ENCODE data around the gene IL22RA2. TPM values are rescaled to one million over a fixed set of nuclear protein-coding genes. Genes with fewer than 3 reads are reported as not detected.

Gene IL22RA2
- total and polyA plus RNA-seq, 7 donors: not detected

- DNase-seq (no peak), ATAC-seq (no peak)
- Histone ChIP-seq H3K9me3 (no peaks in the 10 kb centered on the region), H3K27ac (no peak overlapping the region), H3K27me3 (ENCODE audit: insufficient read depth in 3 of 3, low read length in 2 of 3) (no peaks in the 10 kb centered on the region), H3K36me3 (ENCODE audit: insufficient read depth in 1 of 2, low read depth in 1 of 2) (no peaks in the 10 kb centered on the region), H3K4me1 (no peaks in the 10 kb centered on the region), H3K4me3 (no peak overlapping the region)
- TF ChIP-seq, protein P1, sequence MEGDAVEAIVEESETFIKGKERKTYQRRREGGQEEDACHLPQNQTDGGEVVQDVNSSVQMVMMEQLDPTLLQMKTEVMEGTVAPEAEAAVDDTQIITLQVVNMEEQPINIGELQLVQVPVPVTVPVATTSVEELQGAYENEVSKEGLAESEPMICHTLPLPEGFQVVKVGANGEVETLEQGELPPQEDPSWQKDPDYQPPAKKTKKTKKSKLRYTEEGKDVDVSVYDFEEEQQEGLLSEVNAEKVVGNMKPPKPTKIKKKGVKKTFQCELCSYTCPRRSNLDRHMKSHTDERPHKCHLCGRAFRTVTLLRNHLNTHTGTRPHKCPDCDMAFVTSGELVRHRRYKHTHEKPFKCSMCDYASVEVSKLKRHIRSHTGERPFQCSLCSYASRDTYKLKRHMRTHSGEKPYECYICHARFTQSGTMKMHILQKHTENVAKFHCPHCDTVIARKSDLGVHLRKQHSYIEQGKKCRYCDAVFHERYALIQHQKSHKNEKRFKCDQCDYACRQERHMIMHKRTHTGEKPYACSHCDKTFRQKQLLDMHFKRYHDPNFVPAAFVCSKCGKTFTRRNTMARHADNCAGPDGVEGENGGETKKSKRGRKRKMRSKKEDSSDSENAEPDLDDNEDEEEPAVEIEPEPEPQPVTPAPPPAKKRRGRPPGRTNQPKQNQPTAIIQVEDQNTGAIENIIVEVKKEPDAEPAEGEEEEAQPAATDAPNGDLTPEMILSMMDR (IDR thresholded peaks at IDR 0.05): no peak
- intact Hi-C loops (cut with DNase I): loop anchor here in 1 of 2 donors (10.0 kb wide), 1 partner anchor 315 kb away; no protein-coding TSS in a partner anchor
- 60 to 68% (median 62%) methylated on average over 8 of the region's 8 CpGs for WGBS, 3 donors
Observed at GRCh38 chr6:137099689-137100403, 73.6 kb downstream of the IL22RA2 start.

DNA sequence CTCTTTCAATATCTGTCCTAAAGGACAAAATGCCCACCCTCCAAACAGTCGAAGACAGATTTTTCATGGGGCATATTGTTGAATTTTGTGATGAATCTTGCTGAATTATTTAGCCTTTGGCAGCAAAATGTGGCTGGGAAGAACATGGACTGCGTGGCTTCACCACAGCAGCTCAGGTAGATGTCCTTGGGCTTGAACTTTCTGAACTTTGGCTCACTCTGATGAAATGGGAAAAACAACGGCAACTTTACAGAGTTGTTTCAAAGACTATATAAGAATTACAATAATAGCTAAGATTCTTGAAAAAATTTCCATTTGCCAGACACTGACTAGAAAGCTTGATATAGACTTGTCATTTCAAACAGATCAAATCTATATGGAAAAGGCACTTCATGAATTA is 75.9 kb downstream of the IL22RA2 start:
- Histone ChIP-seq H3K27me3 (ENCODE audit: insufficient read depth in 3 of 3, low read length in 2 of 3) (no peaks in the 10 kb centered on the region), H3K4me3 (no peak overlapping the region), H3K36me3 (ENCODE audit: insufficient read depth in 1 of 2, low read depth in 1 of 2) (no peaks in the 10 kb centered on the region), H3K4me1 (no peaks in the 10 kb centered on the region), H3K27ac (no peak overlapping the region), H3K9me3 (no peaks in the 10 kb centered on the region)
- 80 to 84% (median 82%) methylated on average over 3 of the region's 3 CpGs for WGBS, 3 donors
- TF ChIP-seq, protein P1 (IDR thresholded peaks at IDR 0.05): no peak
- DNase-seq (no peak), ATAC-seq (no peak)
- intact Hi-C loops (cut with DNase I): loop anchor here in 1 of 2 donors (10.0 kb wide), 1 partner anchor 317 kb away; no protein-coding TSS in a partner anchor

GRCh38 chr6:137097057-137097456 is 76.4 kb downstream of the IL22RA2 start:
- H3K4me1 ChIP-seq: no peaks in the 10 kb centered on the region
- no peaks in the 10 kb centered on the region for H3K36me3 ChIP-seq (ENCODE audit: insufficient read depth in 1 of 2, low read depth in 1 of 2)
- intact Hi-C loops (cut with DNase I): loop anchor here in 1 of 2 donors (10.0 kb wide), 1 partner anchor 318 kb away; no protein-coding TSS in a partner anchor
- DNase-seq (no peak), ATAC-seq (no peak)
- no peak overlapping the region for H3K27ac ChIP-seq
- TF ChIP-seq, protein P1 (IDR thresholded peaks at IDR 0.05): no peak
- H3K9me3 ChIP-seq: no peaks in the 10 kb centered on the region
- H3K27me3 ChIP-seq (ENCODE audit: insufficient read depth in 3 of 3, low read length in 2 of 3): no peaks in the 10 kb centered on the region
- H3K4me3 ChIP-seq: no peak overlapping the region

GRCh38 chr6:137095651-137096238 is 77.7 kb downstream of the IL22RA2 start:
- no peaks in the 10 kb centered on the region for H3K36me3 ChIP-seq (ENCODE audit: insufficient read depth in 1 of 2, low read depth in 1 of 2)
- H3K4me3 ChIP-seq: no peak overlapping the region
- TF ChIP-seq, protein P1 (IDR thresholded peaks at IDR 0.05): no peak
- no peak for ATAC-seq
- intact Hi-C loops (cut with DNase I): loop anchor here in 1 of 2 donors (2.0 to 10.0 kb wide), 2 partner anchors 319 to 543 kb away; no protein-coding TSS in a partner anchor
- H3K27me3 ChIP-seq (ENCODE audit: insufficient read depth in 3 of 3, low read length in 2 of 3): no peaks in the 10 kb centered on the region
- no peak overlapping the region for H3K27ac ChIP-seq
- DNase-seq: no peak
- H3K9me3 ChIP-seq: no peaks in the 10 kb centered on the region
- H3K4me1 ChIP-seq: no peaks in the 10 kb centered on the region

Data from psoas muscle (tissue), 8 donors.